Ishikawa (cell line): Measurements from ENCODE around the gene ACTR8.

ENCODE experiments used
- CREB1 ChIP-seq: IDR thresholded peaks from 2 replicates; pipeline ENCODE4 v1.6.1; 2012; ENCODE audit warnings: low read depth
- EP300 ChIP-seq: IDR thresholded peaks from 2 replicates; pipeline ENCODE4 v1.6.1; 2012; ENCODE audit warnings: borderline replicate concordance
- FOXM1 ChIP-seq: IDR thresholded peaks from 2 replicates; pipeline ENCODE4 v1.6.1; 2012; ENCODE audit warnings: low read depth, borderline replicate concordance
- NFIC ChIP-seq: IDR thresholded peaks from 2 replicates; pipeline ENCODE4 v1.6.1; 2012
- RAD21 ChIP-seq: IDR thresholded peaks from 2 replicates; pipeline ENCODE4 v1.6.1; 2012; ENCODE audit warnings: low read depth
- REST ChIP-seq: IDR thresholded peaks from 2 replicates; pipeline ENCODE4 v1.6.1; 2012; ENCODE audit warnings: low read depth, mild to moderate bottlenecking
- TEAD4 ChIP-seq: IDR thresholded peaks from 2 replicates; pipeline ENCODE4 v1.6.1; 2012
- YY1 ChIP-seq: IDR thresholded peaks from 2 replicates; pipeline ENCODE4 v1.6.1; 2012; ENCODE audit warnings: low read depth
- ZBTB7A ChIP-seq: IDR thresholded peaks from 2 replicates; pipeline ENCODE4 v1.6.1; 2012; ENCODE audit warnings: low read depth

DNA sequence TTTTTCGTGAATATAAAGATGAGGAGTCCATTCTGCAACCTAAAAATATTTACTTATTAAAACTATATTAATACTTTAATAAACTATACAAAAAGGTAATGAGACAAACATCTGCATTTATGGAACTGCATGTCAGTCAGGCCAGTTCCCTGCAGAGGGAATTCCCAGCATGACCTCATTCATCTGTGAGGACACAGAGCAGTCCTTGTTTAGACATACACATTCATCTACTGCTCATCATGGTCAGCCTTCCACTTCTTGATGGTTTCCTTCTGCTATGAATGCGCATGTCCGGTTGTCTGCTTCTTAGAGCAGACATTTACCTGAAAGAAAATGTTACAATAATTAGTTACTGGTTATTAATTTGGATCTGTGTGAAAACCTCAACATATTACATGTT lies 3.3 kb upstream of the ACTR8 start:
- no peak for TF ChIP-seq RAD21
- no peak for TF ChIP-seq YY1
- TF ChIP-seq TEAD4 = no peak
- TF ChIP-seq CREB1 = no peak
- no peak for TF ChIP-seq FOXM1
- TF ChIP-seq REST = no peak
- no peak for TF ChIP-seq NFIC
- no peak for TF ChIP-seq EP300
- TF ChIP-seq ZBTB7A = no peak
